Choroid plexus epithelial cell (primary cell): ENCODE data around the gene NR4A3.

ENCODE experiments used
- DNase-seq: peaks from one replicate; pipeline ENCODE4 v3.0.0-alpha.2; 2010; ENCODE audit warnings: low read depth
- H3K4me3 ChIP-seq: 2 replicates; pipeline ENCODE4 v1.5.1; 2011; ENCODE audit warnings: low read depth, mild to moderate bottlenecking, control low read depth, low read length, moderate library complexity
- CTCF ChIP-seq: conservative IDR thresholded peaks from 2 replicates; pipeline ENCODE4 v1.5.1; 2011; ENCODE audit warnings: low read depth, mild to moderate bottlenecking, control low read depth, inconsistent platforms, low read length, moderate library complexity

Gene NR4A3

GRCh38 chr9:99907208-99907532 lies 85.5 kb downstream of the NR4A3 start:
- peak overlapping the region; percentile 92 for H3K4me3 ChIP-seq

GRCh38 chr9:99911600-99911999 lies 89.9 kb downstream of the NR4A3 start:
- TF ChIP-seq CTCF = no peak
- H3K4me3 ChIP-seq = no peak overlapping the region
- DNase-seq = no peak

More at GRCh38 chr9:99907208-99907532, 85.5 kb downstream of the NR4A3 start:
- TF ChIP-seq CTCF = no peak
- no peak for DNase-seq
